NB4 (cell line): ENCODE results near the gene PASK.
"Not testable (repeated sequence)": the region's sequence is repeated elsewhere in the genome, so short reads cannot be mapped to it uniquely, and the experiment has no call there.

Experiments used
- DNase-seq: peaks from one replicate; pipeline ENCODE4 v3.0.0; 2010; ENCODE audit warnings: low read depth
- H3K4me3 ChIP-seq: one replicate; pipeline ENCODE4 v1.5.1; 2011; ENCODE audit warnings: mild to moderate bottlenecking, low read depth, low read length, moderate library complexity
- CTCF ChIP-seq: IDR thresholded peaks from one replicate; pipeline ENCODE4 v1.5.1; 2012; ENCODE audit warnings: low read depth, low read length
- MYC ChIP-seq: IDR thresholded peaks from 2 replicates; pipeline ENCODE4 v1.6.1; 2011; ENCODE audit warnings: low read depth, low read length
- POLR2A ChIP-seq: IDR thresholded peaks from 2 replicates; pipeline ENCODE4 v1.6.1; 2011; ENCODE audit warnings: mild to moderate bottlenecking; ENCODE audit not compliant: insufficient read length; ENCODE audit errors: extremely low read depth
- TF ChIP-seq, protein P1 (sequence below): IDR thresholded peaks from 2 replicates; pipeline ENCODE4 v1.6.1; 2011; ENCODE audit warnings: low read depth, low read length

Gene PASK

GRCh38 chr2:241105641-241106040 is 43.6 kb downstream of the PASK start:
- TF ChIP-seq, protein P1, sequence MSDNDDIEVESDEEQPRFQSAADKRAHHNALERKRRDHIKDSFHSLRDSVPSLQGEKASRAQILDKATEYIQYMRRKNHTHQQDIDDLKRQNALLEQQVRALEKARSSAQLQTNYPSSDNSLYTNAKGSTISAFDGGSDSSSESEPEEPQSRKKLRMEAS = peak; percentile 64
- TF ChIP-seq CTCF = no peak
- no peak for TF ChIP-seq POLR2A
- peak; percentile 61 for TF ChIP-seq MYC
- peak; percentile 53 for DNase-seq
- H3K4me3 ChIP-seq = no peak overlapping the region

DNA sequence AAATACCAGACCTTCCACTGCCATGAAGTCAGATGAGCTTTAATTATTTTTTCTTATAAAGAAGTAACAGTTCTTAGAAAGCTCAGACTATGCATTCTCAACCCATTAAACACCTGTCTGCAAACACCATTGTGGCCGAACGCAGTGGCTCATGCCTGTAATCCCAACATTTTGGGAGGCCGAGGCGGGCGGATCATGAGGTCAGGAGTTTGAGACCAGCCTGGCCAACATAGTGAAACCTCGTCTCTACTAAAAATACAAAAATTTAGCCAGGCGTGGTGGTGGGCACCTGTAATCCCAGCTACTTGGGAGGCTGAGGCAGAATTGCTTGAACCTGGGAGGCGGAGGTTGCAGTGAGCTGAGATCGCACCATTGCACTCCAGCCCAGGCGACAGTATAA is 44.7 kb downstream of the PASK start:
- not testable (repeated sequence) for H3K4me3 ChIP-seq, DNase-seq

DNA sequence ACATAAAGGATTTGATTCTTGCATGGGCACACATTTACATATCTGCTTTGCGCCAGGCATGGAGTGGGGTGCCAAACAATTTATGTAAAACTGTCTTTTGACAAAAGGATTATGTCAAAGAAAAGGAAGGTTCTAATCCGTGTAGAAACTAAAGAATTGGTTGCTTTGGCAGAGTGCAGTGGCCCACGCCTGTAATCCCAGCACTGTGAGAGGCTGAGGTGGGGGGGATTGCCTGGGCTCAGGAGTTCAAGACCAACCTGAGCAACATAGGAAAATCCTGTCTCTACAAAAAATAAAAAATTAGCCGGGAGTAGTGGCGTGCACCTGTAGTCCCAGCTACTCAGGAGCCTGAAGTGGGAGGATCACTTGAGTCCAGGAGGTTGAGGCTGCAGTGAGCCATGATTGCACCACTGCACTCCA is 46.1 kb downstream of the PASK start:
- H3K4me3 ChIP-seq = peak overlapping the region; percentile 94
- no peak for DNase-seq
- TF ChIP-seq POLR2A (no peak), MYC (no peak), CTCF (no peak)
- TF ChIP-seq, protein P1 = no peak

GRCh38 chr2:241102239-241102803 is 47.0 kb downstream of the PASK start, which contains the start of gene MTERF4:
TSS of gene MTERF4 (minus strand) at chr2:241102287. CDS start at chr2:241102273, 14 bp downstream.
- peak; percentile 92 for DNase-seq
- TF ChIP-seq POLR2A (peak; percentile 69), CTCF (no peak), MYC (peak; percentile 66; the same call in 1 of the 2 replicates)
- TF ChIP-seq, protein P1 = peak; percentile 50
- H3K4me3 ChIP-seq = peak within 1 kb of the TSS; percentile 94

GRCh38 chr2:241099246-241099645 is 50.0 kb downstream of the PASK start:
- TF ChIP-seq, protein P1 = no peak
- TF ChIP-seq CTCF (no peak), MYC (no peak), POLR2A (no peak)
- H3K4me3 ChIP-seq = no peak overlapping the region
- no peak for DNase-seq

GRCh38 chr2:241096979-241097378 is 52.3 kb downstream of the PASK start:
- TF ChIP-seq, protein P1 = no peak
- no peak for TF ChIP-seq CTCF
- TF ChIP-seq POLR2A = no peak
- TF ChIP-seq MYC = no peak
- no peak for DNase-seq
- no peak overlapping the region for H3K4me3 ChIP-seq
